PC-3 (cell line): Measurements from ENCODE around the gene GSTCD.

Experiments used
- EZH2 ChIP-seq: fragments of 300-600 bp; sonication (generic); IDR thresholded peaks from one replicate; pipeline ENCODE4 v1.6.1; 2017; ENCODE audit warnings: antibody characterized with exemption, mild to moderate bottlenecking, low read length; ENCODE audit not compliant: unreplicated experiment
- EZH2phosphoT487 ChIP-seq: fragments of 300-600 bp; sonication (generic); IDR thresholded peaks from 2 replicates; pipeline ENCODE4 v1.6.1; 2018; ENCODE audit warnings: mild to moderate bottlenecking, antibody characterized with exemption, low read length, borderline replicate concordance

DNA sequence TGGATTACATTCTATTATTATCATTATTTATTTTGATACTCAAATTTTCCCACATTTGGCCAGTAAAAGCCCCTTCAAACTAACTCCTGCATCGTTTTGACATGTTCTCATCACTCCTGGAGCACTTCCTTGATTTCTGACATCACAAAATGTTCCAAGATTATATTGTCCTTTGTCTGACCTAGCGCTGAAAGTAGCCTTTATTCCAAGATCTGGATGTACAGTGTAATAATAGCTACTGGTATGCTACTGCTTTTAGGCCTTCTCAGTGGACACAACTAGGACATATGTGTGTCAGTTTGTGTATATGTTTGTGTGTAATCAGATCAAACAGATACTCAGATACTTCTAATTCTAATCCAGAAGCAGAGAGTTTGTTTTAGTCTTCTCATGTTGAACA is 76.2 kb downstream of the GSTCD start:
- TF ChIP-seq EZH2 (no peak), EZH2phosphoT487 (no peak)
